Left renal pelvis (tissue), 4 donors: Measurements from ENCODE around the gene MMP10. TPM values are rescaled to one million over a fixed set of nuclear protein-coding genes. Genes with fewer than 3 reads are reported as not detected.
"Not testable (repeated sequence)": the region's sequence is repeated elsewhere in the genome, so short reads cannot be mapped to it uniquely, and the experiment has no call there.

Source experiments
- DNase-seq, 4 donors: peaks; one replicate each; pipeline ENCODE4 v3.0.0-alpha.2; 2013; ENCODE audit warnings: low read depth in 4 of 4, low spot score in 3 of 4
- polyA plus RNA-seq, 4 donors: library from polyadenylated mRNA; unstranded; fragments of 120-200 nt; gene quantifications; one replicate each; pipeline ENCODE4 v1.2.1, GENCODE V29; 2013; ENCODE audit not compliant: insufficient read length in 4 of 4

The MMP10 gene
- polyA plus RNA-seq, 4 donors = 0.07 to 0.22 TPM; not detected in 2

GRCh38 chr11:102784380-102784779, 4.0 kb upstream of the MMP10 start:
- DNase-seq = no peak

- no peak for DNase-seq
Measured at GRCh38 chr11:102783720-102784119, 3.3 kb upstream of the MMP10 start.

- DNase-seq = no peak
Measured at GRCh38 chr11:102783016-102783415, 2.6 kb upstream of the MMP10 start.

GRCh38 chr11:102781676-102782075, 1.2 kb upstream of the MMP10 start:
- DNase-seq = no peak

GRCh38 chr11:102776454-102776853, 4.0 kb downstream of the MMP10 start:
- no peak for DNase-seq

- no peak for DNase-seq
Measured at GRCh38 chr11:102773386-102773785, 7.0 kb downstream of the MMP10 start.

GRCh38 chr11:102771351-102771750, 9.1 kb downstream of the MMP10 start:
- DNase-seq = no peak

- no peak for DNase-seq
Measured at GRCh38 chr11:102770191-102770590, 10.2 kb downstream of the MMP10 start.

GRCh38 chr11:102767800-102768199, 12.6 kb downstream of the MMP10 start:
- DNase-seq = no peak

- DNase-seq = no peak
Measured at GRCh38 chr11:102763440-102763839, 17.0 kb downstream of the MMP10 start.

- DNase-seq = no peak
Measured at GRCh38 chr11:102762361-102762767, 18.1 kb downstream of the MMP10 start.

- DNase-seq = no peak
Measured at GRCh38 chr11:102761646-102762238, 18.7 kb downstream of the MMP10 start.

- no peak for DNase-seq
Measured at GRCh38 chr11:102760344-102761035, 19.9 kb downstream of the MMP10 start.

- no peak for DNase-seq
Measured at GRCh38 chr11:102757823-102758549, 22.4 kb downstream of the MMP10 start.

- DNase-seq = no peak
Measured at GRCh38 chr11:102753267-102753666, 27.2 kb downstream of the MMP10 start.

- no peak for DNase-seq
Measured at GRCh38 chr11:102751673-102752072, 28.8 kb downstream of the MMP10 start.

GRCh38 chr11:102749101-102749722, 31.2 kb downstream of the MMP10 start:
- no peak for DNase-seq

GRCh38 chr11:102746746-102747578, 33.5 kb downstream of the MMP10 start:
- not testable (repeated sequence) for DNase-seq

- no peak for DNase-seq
Measured at GRCh38 chr11:102734650-102735049, 45.8 kb downstream of the MMP10 start.

- no peak for DNase-seq
Measured at GRCh38 chr11:102733232-102733875, 47.1 kb downstream of the MMP10 start.
